HuH-7 (cell line): ENCODE results near the gene RORB.
A peak's percentile ranks its signal among the peaks of the same experiment; 100 is the strongest.

ENCODE experiments used
- DNase-seq: peaks from one replicate; pipeline ENCODE4 v3.0.0; 2011; ENCODE audit warnings: low spot score

Gene RORB

DNA sequence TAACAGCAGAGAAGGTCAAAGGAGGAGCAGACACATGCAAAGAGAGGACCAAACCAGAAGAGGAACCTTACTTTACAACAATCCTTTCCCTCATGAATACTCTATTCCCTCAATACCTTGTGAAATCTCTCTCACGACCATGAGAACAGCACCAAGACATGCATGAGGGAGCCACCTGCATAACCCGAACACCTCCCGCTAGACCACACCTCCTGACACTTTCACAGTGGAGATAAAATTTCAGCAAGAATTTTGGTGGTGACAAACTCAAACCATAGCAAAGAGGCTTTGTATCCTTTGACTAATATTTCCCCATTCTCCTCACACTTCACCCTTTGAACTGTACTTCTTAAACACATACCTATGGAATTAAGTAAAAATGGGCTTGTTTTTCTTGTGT lies 101.7 kb downstream of the RORB start:
- DNase-seq = no peak

DNA sequence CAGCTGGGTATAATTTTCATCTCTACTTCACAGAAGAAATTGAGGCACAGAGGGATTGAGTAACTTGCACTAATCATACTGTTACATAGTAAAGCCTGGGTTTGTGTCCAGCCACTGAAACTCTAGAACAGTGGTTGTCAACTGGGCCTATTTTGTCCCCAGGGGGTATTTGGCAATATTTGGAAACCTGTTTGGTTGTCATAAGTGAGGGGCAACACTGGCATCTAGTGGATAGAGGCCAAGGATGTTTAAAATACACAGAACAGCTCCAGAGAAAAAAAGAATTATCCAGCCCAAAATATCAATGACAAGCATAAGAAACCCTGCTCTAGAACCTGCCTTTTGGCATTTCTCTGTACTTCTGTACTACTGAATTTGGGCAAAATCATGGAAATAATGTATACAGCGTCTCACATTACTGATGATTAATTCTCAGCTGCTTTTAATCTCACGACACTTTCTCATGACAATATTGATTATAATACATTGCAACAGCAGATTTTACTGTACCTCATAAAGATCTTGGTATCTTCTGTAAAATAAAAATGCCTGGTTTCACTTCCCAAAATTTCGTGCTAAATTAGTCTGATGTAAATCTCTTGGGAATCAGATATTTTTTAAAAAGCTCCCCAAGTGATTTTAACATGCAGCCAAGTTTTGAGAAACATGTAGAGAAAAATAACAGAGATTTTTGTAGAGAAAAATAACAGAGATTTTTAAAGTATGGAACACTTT lies 112.7 kb downstream of the RORB start:
- DNase-seq = no peak

DNA sequence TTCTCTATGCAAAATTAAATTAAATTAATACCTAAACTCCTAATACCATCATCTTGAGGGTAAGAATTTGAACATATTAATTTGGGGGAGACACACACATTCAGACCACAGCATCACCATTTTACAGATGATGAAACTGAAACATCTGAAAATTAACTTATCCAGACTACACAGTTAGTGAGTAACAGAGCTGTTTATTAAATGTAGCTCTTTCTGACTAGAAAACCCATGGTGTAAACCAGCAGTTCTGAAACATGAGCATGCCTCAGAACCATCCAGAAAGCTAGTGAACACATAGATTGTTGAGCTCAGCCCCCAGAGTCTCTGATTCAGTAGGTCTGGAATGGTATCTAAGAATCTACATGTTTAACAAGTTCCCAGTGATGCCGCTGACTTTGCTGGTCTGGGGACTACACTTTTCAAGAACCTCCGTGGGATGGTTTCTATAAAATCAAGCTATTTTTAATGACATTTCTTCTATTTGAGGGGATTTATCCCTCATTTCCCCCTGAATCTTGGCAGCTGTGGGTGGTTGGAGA lies 113.5 kb downstream of the RORB start:
- no peak for DNase-seq

DNA sequence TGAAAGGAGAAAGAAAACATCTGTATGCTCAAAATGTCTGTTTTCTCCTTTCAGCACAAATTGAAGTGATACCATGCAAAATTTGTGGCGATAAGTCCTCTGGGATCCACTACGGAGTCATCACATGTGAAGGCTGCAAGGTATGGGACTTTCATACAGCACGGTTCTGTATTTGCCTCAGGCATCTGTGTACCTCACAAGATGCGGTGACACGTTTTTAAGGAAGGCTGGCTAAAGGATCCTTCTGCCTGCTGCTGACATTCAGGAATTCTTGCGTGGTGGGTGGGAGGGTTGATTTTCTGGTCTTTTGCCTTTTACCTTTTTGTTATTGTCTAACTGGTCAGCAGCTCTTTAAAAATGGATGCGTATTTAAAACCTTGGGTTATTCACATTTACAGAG lies 133.1 kb downstream of the RORB start:
- DNase-seq = no peak

DNA sequence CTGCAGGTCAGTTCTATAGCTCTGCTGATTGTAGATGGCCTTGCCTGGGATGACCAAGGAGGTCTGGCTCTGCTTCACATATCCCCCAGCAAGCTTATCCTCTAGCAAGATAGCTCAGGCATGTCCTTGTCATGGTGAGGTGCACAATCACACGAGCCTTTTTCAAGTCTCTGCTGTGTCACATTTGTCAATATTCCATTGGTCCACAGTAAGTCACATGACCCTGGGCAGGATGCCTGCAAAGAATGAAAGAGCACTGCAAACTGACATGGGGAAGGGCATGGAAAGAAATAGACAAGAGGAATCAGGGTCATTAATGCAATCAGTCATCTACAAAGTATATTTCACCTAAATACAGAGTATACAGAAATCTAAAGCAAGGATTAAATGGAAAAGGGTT lies 142.0 kb downstream of the RORB start:
- no peak for DNase-seq

DNA sequence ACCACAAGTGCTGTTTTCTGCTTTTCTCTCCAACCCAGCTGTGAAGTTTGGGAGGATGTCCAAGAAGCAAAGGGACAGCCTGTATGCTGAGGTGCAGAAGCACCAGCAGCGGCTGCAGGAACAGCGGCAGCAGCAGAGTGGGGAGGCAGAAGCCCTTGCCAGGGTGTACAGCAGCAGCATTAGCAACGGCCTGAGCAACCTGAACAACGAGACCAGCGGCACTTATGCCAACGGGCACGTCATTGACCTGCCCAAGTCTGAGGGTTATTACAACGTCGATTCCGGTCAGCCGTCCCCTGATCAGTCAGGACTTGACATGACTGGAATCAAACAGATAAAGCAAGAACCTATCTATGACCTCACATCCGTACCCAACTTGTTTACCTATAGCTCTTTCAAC lies 145.2 kb downstream of the RORB start:
- DNase-seq = no peak

DNA sequence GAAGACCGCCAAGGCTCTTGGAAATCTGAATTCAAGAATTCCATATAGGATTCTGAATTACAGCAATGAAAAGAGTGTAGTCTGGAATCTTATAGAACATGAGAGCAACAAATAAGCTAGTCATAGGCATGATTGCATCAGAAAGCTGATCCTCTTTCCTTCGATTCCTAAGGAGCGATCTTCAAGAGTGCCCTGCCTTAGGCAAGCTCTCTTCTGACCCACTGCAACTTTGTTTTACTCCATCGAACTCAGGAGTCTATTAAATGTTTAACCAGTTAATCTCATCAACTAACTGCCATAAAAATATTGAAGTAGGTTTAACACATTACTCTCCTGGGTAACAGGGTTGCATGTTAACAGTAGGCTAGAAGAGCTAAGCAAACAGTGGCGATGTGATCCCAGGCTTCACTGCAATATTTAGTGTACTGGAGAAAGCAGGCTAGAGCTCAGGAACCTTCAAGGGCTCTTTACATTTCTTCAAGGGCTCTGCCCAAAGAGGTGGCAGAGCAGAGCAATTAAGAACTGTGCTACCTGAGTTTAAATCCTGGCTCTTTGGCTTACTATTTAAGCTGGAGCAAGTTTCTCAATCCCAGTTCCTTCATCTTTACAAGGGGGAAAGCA lies 146.3 kb downstream of the RORB start:
- no peak for DNase-seq

DNA sequence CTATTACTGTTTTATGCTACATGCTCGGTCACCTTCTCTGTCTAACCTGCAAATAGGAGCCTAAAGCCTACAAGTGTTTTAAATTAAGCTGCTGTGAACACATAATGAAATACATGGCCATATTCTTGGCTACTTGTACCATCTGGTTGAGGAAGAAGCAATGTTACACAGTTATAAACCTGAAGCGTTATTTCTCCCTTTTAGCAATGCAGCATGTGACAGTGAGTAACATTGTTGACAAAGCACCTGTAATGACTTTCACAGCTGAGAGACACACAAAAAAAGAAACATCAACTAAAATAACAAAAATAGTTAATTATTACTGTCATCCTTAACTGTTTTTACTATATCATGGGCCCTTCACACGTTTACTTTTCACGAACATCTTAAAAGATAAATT lies 146.9 kb downstream of the RORB start:
- DNase-seq = no peak

DNA sequence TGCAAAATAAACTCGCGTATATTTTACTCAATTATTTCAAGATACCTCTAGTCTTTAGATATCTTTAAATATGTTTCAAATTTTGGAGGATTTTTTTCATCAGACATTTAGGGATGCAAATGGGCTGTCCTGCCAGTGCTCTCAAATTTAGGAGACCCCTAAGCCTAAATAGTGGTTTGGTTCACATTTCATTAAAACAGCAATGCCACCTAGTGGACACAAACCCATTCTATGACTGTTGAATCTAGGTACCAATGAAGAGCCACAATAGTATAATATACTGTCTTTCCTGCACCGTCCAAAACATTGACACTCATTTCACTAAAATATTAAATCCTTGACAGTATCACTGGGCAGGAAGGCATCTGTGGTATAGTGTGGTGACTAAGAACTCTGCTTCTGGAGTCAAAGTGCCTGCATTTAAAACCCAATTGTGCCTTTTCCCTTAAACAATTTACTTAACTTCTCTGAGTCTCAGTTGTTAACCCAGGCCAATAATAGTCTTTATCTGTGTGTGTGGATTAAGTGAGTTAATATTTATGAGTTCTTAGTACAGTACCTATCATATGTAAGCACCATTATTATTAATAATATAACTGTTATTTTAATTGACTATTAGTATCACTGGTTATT lies 148.0 kb downstream of the RORB start:
- DNase-seq = peak; percentile 3

DNA sequence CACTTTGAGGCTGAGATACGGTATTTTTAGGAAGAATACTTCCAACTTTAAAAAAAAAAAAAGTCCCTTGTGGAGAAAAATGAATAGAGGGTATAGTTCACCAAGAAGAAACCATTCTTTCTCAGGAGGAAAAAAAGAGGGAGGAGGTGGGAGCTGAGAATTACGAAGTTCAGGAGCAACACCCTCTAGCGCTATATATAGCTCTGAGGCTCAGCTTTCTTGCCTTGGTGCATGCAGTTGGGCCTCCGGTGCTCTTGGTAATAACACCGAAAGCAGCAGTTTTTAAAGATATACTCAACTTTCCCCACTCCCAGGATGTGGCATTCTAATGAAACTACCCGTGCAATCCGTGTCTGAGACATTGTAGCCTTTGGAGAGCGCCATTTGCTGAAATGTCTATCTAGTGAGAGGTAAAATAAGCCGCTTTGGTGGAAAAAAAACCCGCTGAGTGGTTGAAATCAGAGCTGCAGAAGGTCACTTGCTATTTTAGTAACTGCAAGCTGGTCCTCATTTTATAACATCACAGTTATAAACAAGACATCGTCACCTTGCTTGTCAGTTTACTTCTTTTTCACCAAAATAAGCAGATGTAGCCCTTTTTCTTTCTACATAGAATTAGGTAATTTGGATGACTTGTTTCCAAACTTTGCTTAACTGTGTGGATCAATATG lies 156.4 kb downstream of the RORB start:
- DNase-seq = no peak

DNA sequence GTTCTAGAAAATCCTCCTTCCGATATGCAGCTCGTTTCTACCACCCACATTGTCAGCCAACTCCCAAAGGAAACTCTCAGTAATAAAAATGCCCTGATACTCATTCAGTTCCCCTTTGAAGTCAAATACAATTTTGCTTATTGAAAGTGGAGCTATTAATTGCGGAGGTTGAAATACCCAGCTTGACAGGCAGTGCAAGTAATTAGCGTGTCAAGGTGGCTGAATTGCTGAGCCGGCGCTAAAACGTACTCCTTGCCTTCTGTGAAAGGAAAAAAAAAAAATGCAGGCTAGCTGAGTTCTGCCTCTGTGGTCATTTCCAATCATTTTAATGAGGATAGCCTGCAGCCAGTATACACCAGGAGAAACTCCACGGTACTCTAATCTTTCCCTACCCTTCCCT lies 165.5 kb downstream of the RORB start:
- no peak for DNase-seq

DNA sequence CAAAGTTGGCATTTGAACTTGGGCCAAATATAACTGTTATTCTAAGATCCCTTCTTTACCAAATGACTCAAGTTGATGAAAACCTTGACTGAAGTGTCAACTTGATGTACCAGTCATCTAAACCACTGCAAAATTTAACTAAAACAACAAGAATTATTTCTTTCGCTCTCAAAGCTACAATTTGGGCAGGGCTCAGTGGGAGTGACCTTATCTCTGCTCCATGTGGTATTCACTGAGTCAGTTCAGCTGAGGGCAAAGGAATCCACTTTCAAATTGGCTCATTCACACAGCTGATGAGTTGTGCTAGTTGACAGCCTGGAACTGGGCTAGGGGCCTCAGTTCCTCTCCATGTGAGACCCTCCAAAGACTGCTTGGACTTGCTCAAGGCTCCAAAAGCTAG lies 166.3 kb downstream of the RORB start:
- DNase-seq = no peak

DNA sequence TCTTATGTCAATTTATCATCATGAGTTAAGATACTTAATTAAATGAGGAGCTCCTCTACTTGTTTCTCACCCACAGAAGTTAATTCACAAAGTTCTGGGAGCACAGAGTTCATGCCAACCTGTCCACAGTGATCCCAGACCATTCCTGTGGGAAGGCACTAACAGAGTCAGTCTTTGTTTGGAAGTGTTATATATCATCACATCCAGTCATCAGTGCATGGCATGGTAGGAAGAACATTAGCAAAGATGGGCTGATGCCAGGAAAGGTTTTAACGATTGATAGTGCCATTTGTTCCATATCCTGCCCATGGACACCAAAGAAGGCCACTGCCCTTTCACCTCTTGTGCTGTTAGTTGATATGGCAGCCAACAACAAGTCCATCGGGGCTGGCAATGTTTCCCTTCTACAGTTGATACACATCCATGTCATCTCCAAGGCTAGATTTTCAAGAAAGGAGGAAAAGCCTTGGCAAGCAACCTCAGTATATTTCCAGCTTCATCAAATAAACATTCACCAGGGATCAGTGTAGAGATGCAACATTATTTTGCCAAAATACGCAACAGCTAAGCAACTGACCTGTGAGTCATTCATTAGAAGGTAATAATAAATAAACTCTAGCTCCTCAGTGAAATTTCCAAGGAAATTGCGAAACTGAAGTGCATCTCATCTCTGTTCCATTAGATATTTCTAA lies 169.6 kb downstream of the RORB start:
- DNase-seq = no peak

DNA sequence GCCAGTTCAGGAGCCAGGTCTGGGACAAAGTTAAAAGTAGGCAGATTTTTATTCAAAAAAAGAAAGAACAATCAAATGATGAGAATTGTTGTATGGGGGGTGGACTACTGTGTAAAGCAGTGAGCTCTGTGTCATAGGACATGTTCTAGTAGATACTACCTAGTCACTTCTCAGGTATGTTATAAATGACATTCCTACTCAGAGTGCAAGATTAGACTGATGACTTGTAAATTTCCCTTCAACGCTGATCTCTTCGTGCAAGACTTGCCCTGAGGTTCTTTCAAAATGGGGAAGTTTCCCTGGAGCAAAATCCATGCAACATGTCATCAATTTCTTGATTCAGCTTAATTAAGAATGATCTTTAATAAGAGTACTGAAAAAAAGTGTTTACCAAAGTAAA lies 175.1 kb downstream of the RORB start:
- no peak for DNase-seq

DNA sequence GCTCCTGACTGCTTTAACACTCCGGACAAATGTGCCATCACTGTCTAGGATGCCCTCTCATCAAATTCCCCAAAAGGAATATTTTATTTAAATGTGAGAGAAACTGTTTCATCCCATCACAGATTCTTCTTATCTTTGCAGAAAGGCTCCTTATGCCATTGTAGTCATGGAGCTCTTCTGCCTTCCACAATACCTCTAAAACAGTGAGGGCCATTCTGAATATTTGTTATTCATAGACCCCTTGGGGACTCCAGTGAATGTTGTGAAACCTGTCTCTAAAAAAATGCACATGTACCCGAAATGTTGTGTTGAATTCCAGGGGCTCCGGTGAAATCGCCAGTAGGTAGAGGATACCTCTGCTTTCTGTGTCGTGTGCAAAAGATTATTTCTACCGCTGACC lies 176.9 kb downstream of the RORB start:
- no peak for DNase-seq

DNA sequence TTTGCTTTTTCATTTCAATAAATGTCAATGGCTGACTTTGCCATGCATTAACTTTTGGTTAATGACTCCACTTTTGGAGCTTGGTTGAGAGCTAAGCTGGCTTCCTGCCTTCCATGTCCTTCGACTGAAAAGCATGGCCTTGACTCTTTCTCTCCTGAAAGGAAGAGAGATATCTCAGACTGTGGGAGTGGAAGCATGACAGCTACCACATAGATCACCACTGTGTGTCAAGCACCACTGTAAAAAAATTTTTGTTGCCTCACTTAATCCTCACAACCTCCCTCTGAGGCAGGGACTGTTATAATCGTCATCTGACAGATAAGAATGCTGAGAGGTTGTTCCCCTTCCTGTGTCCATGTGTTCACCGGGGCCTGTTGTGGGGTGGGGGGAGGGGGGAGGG lies 184.8 kb downstream of the RORB start:
- no peak for DNase-seq

DNA sequence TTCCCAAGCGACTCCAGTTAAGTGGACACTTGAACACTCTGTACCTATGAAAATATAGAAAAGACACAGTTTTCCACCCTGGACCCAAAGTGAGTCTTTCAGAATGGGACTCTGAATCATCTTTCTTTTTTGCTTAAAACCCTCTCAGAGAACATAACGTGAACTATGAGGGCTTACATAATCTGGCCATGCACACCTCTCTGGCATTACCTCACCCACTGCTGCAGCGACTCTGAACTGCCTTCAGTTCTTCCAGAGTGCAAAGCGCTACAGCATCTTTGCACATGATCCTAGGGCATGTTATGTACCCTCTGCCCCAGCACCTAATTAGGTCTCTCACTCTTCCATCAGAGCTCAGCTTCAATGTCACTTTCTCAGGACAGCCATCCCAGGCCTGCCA lies 186.2 kb downstream of the RORB start:
- DNase-seq = no peak

DNA sequence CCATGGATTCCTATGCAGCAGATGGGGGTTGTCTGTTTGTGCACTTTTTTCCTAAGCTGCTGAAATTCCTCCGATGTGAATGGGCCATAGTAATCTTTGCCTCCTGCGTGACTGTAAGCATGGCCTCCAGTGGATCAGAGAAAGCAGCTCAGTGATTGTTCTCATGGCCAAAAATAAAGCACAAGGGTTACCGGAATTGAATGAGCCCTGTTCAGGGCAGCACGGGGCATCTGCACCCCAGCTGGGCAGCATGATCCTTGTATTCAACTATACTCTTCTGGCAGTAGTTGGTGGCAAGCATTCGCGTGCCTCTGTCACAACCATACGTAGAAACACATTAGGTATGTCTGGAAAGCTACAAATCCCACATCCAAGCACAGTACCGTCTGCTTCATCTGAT lies 193.9 kb downstream of the RORB start:
- DNase-seq = no peak

DNA sequence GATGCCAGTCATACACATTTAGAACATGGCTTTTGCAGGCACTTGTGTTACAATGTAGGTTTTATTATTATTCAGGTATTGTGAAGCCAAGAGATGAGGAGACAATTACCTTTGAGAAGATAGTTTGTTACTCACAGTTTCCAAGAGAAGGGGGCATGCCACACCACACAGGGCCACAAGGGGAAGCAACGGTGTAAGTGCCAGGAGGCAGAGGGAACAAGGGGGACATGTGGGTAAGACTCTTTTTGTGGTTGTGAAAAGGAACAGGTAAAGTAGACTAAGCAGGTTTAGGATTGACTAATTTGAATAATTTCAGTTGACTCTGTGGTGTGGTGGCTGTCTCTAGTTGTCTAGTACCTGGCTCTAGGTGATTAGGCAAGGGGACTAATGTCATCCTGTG lies 199.4 kb downstream of the RORB start:
- no peak for DNase-seq

DNA sequence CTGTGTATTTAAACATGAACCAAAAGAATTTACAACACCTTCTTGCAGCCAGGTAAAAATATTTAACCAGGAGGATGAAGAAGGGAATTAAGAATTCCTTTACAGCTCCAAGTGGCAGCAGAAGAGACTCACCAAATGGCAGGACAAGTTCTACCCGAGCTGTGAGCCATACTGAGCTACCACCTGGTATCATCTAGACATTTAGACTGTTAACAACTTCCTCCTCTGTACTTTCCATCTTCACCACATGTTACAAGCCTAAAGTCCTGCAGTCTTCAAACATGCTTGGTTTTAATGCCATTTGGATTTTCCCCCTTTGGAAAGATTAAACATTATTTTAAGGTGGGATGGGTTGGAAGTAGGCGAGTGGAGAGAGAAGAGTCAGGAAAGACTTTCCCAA lies 200.4 kb downstream of the RORB start:
- DNase-seq = no peak

DNA sequence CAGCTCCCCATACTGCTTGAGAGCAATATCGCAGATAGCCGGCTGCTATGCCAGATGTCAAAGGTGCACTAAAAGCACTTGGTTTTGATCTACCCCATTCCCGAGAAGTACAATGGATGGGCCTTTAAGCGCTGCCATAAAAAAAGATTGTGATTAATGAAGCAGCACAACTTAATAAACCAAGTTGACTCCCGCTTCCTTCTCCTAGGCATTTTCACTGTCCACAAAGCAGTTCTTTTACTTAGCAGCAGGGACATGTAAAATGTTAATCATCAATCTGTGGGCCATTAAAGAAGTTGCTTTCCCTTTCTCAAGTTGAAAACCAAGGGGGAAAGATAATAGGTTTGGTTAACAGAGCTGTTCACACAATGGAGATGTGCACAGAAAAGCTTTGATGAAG lies 214.2 kb downstream of the RORB start:
- no peak for DNase-seq

DNA sequence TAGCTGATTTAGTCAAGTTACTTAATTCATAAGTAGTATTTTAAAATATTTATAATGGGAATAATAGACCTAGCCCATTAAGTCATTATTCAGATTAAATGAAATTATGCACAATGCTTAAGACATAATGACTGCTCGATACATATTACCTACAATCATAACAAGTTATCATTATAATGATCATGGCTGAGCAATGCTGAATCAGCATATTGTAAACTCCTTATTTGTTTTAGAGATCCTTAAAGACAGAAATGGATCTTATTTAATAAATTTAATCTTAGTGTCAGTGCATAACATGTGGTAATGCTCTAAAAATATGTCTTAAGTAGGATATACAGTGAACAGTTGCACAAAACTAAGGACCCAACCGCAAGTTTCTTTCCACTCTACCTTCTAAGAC lies 221.6 kb downstream of the RORB start:
- no peak for DNase-seq
